SK-N-SH treated with all-trans-retinoic acid at 6 μM for 48 hours (cell line): ENCODE results near the gene ASCL3.

Experiments
- ATAC-seq: fragments of 200-7000 bp; cut with Tn5 transposase; 3 replicates; pipeline ENCODE4 v1.9.1; 2020; ENCODE audit warnings: mild to moderate bottlenecking, moderate library complexity
- ARNTL ChIP-seq: fragments of 450-650 bp; formaldehyde crosslinking; IDR thresholded peaks from 2 replicates; pipeline ENCODE4 v1.5.0; 2020; ENCODE audit warnings: low read depth, mild to moderate bottlenecking, moderate library complexity, borderline replicate concordance
- BACH2 ChIP-seq: fragments of 250-450 bp; sonication (Bioruptor Pico); IDR thresholded peaks from 2 replicates; pipeline ENCODE4 v1.9.0; 2021; ENCODE audit warnings: mild to moderate bottlenecking, borderline replicate concordance
- CREB5 ChIP-seq: fragments of 250-450 bp; sonication (Bioruptor Pico); IDR thresholded peaks from 2 replicates; pipeline ENCODE4 v1.5.1; 2020; ENCODE audit warnings: low read depth, mild to moderate bottlenecking, moderate library complexity
- CSDC2 ChIP-seq: fragments of 250-450 bp; sonication (Bioruptor Pico); IDR thresholded peaks from 2 replicates; pipeline ENCODE4 v1.5.0; 2020; ENCODE audit warnings: mild to moderate bottlenecking, moderate library complexity
- CSRNP3 ChIP-seq: fragments of 250-450 bp; sonication (Bioruptor Pico); IDR thresholded peaks from 2 replicates; pipeline ENCODE4 v1.5.1; 2021; ENCODE audit warnings: mild to moderate bottlenecking, moderate library complexity
- ESRRG ChIP-seq: fragments of 250-450 bp; sonication (Bioruptor Pico); IDR thresholded peaks from 2 replicates; pipeline ENCODE4 v1.6.1; 2021; ENCODE audit warnings: mild to moderate bottlenecking
- GLIS3 ChIP-seq: fragments of 250-450 bp; sonication (Bioruptor Pico); IDR thresholded peaks from 2 replicates; pipeline ENCODE4 v1.5.0; 2020; ENCODE audit warnings: mild to moderate bottlenecking, moderate library complexity
- ISL1 ChIP-seq: fragments of 250-450 bp; sonication (Bioruptor Pico); IDR thresholded peaks from 2 replicates; pipeline ENCODE4 v2.1.2; 2022; ENCODE audit warnings: mild to moderate bottlenecking, moderate library complexity
- POU6F1 ChIP-seq: fragments of 250-450 bp; sonication (Bioruptor Pico); IDR thresholded peaks from 2 replicates; pipeline ENCODE4 v1.8.0; 2021; ENCODE audit warnings: low read depth, mild to moderate bottlenecking, moderate library complexity, borderline replicate concordance
- PPARA ChIP-seq: fragments of 250-450 bp; sonication (Bioruptor Pico); IDR thresholded peaks from 2 replicates; pipeline ENCODE4 v1.5.0; 2020; ENCODE audit warnings: mild to moderate bottlenecking, borderline replicate concordance
- SNAI2 ChIP-seq: fragments of 250-450 bp; sonication (Bioruptor Pico); IDR thresholded peaks from 2 replicates; pipeline ENCODE4 v1.5.0; 2020; ENCODE audit warnings: mild to moderate bottlenecking, moderate library complexity
- TCF4 ChIP-seq: fragments of 250-450 bp; sonication (Bioruptor Pico); IDR thresholded peaks from 2 replicates; pipeline ENCODE4 v1.8.0; 2021; ENCODE audit warnings: mild to moderate bottlenecking, moderate library complexity, borderline replicate concordance
- TOX ChIP-seq: fragments of 250-450 bp; sonication (Bioruptor Pico); IDR thresholded peaks from 2 replicates; pipeline ENCODE4 v1.8.0; 2021; ENCODE audit warnings: mild to moderate bottlenecking, moderate library complexity, borderline replicate concordance
- TSHZ2 ChIP-seq: fragments of 250-450 bp; sonication (Bioruptor Pico); IDR thresholded peaks from 2 replicates; pipeline ENCODE4 v1.5.0; 2020; ENCODE audit warnings: mild to moderate bottlenecking, moderate library complexity
- ZC3H10 ChIP-seq: fragments of 250-450 bp; sonication (Bioruptor Pico); IDR thresholded peaks from 2 replicates; pipeline ENCODE4 v1.5.1; 2021; ENCODE audit warnings: mild to moderate bottlenecking, moderate library complexity
- ZFP3 ChIP-seq: fragments of 250-450 bp; sonication (Bioruptor Pico); IDR thresholded peaks from 2 replicates; pipeline ENCODE4 v1.5.0; 2020; ENCODE audit warnings: mild to moderate bottlenecking, moderate library complexity
- ZFP30 ChIP-seq: fragments of 450-650 bp; formaldehyde crosslinking; IDR thresholded peaks from 2 replicates; pipeline ENCODE4 v1.5.0; 2022; ENCODE audit warnings: mild to moderate bottlenecking, moderate library complexity
- ZNF565 ChIP-seq: fragments of 450-650 bp; formaldehyde crosslinking; conservative IDR thresholded peaks from 2 replicates; pipeline ENCODE4 v1.5.0; 2020; ENCODE audit warnings: low read depth, mild to moderate bottlenecking, moderate library complexity
- ZNF70 ChIP-seq: fragments of 450-650 bp; formaldehyde crosslinking; IDR thresholded peaks from 2 replicates; pipeline ENCODE4 v1.5.0; 2020; ENCODE audit warnings: mild to moderate bottlenecking, moderate library complexity
- ZNF8 ChIP-seq: fragments of 450-650 bp; formaldehyde crosslinking; IDR thresholded peaks from 2 replicates; pipeline ENCODE4 v1.5.0; 2020; ENCODE audit warnings: mild to moderate bottlenecking, moderate library complexity

The ASCL3 gene

GRCh38 chr11:8926236-8926635 is 16.6 kb downstream of the ASCL3 start:
- no peak for ATAC-seq
- TF ChIP-seq BACH2 (CRISPR knock-in tag) (no peak), ZC3H10 (CRISPR knock-in tag) (no peak), CREB5 (CRISPR knock-in tag) (no peak), ZFP3 (no peak), ISL1 (CRISPR knock-in tag) (no peak), TOX (no peak), POU6F1 (CRISPR knock-in tag) (no peak), CSRNP3 (CRISPR knock-in tag) (no peak), PPARA (CRISPR knock-in tag) (no peak), GLIS3 (CRISPR knock-in tag) (no peak)

- ATAC-seq: no peak
- TF ChIP-seq ZFP3: no peak
- TF ChIP-seq ESRRG (CRISPR knock-in tag): no peak
- TF ChIP-seq TSHZ2 (CRISPR knock-in tag): no peak
- TF ChIP-seq ISL1 (CRISPR knock-in tag): no peak
- no peak for TF ChIP-seq ZFP30
- TF ChIP-seq PPARA (CRISPR knock-in tag): no peak
- TF ChIP-seq ZNF70 (CRISPR knock-in tag): no peak
- no peak for TF ChIP-seq BACH2 (CRISPR knock-in tag)
- no peak for TF ChIP-seq CREB5 (CRISPR knock-in tag)
- no peak for TF ChIP-seq TOX
- TF ChIP-seq SNAI2 (CRISPR knock-in tag): no peak
- TF ChIP-seq CSRNP3 (CRISPR knock-in tag): no peak
- no peak for TF ChIP-seq GLIS3 (CRISPR knock-in tag)
- no peak for TF ChIP-seq CSDC2 (CRISPR knock-in tag)
- no peak for TF ChIP-seq ZNF565 (CRISPR knock-in tag)
- no peak for TF ChIP-seq ZNF8
- TF ChIP-seq ARNTL (CRISPR knock-in tag): no peak
- TF ChIP-seq, all 23 proteins: peak for 0
Measured at GRCh38 chr11:8925711-8926110, 17.1 kb downstream of the ASCL3 start.

- no peak for TF ChIP-seq CSDC2 (CRISPR knock-in tag)
- TF ChIP-seq TCF4 (CRISPR knock-in tag): no peak
- TF ChIP-seq SNAI2 (CRISPR knock-in tag): no peak
- no peak for TF ChIP-seq ZFP30
- no peak for TF ChIP-seq GLIS3 (CRISPR knock-in tag)
- no peak for ATAC-seq
Measured at GRCh38 chr11:8922691-8923090, 20.1 kb downstream of the ASCL3 start.
